HEK293 (cell line): ENCODE measurements around the gene TGM5.
"Not testable (repeated sequence)": the region's sequence is repeated elsewhere in the genome, so short reads cannot be mapped to it uniquely, and the experiment has no call there.

Experiments used
- CTCF ChIA-PET: fragments of 350-600 bp; formaldehyde crosslinking; extraction: SDS; loops from one replicate; lab custom pipeline; 2021; ENCODE audit warnings: antibody characterized with exemption; lab: Yijun Ruan, JAX
- POLR2A ChIA-PET: fragments of 300-600 bp; formaldehyde crosslinking; extraction: SDS; loops from one replicate; lab custom pipeline; 2020; ENCODE audit warnings: antibody characterized with exemption, inconsistent platforms; lab: Yijun Ruan, JAX
- H3K27ac ChIP-seq: fragments of 200-500 bp; sonication (Bioruptor generic); 2 replicates; pipeline ENCODE4 v1.5.1; 2014; ENCODE audit warnings: low read depth, low read length, control low read depth, inconsistent platforms; ENCODE audit errors: extremely low read depth
- H3K36me3 ChIP-seq, 2 experiments: fragments of 200-500 bp in 1 of 2; sonication (Bioruptor generic) in 1 of 2; 1 replicate in 1 of 2; 2 replicates in 1 of 2; pipeline ENCODE4 v1.5.1; 2014 to 2017; ENCODE audit warnings: inconsistent platforms in 2 of 2, low read length in 2 of 2; ENCODE audit not compliant: control insufficient read depth in 2 of 2, insufficient read depth in 1 of 2
- H3K4me1 ChIP-seq: fragments of 200-500 bp; sonication (Bioruptor generic); 2 replicates; pipeline ENCODE4 v1.5.1; 2014; ENCODE audit warnings: mild to moderate bottlenecking, low read length, inconsistent platforms; ENCODE audit not compliant: control insufficient read depth, insufficient read depth
- H3K4me3 ChIP-seq: 2 replicates; pipeline ENCODE4 v1.5.1; 2011; ENCODE audit warnings: low read depth, mild to moderate bottlenecking, control low read depth, low read length, moderate library complexity
- H3K9me3 ChIP-seq: fragments of 200-500 bp; sonication (Bioruptor generic); 2 replicates; pipeline ENCODE4 v1.5.1; 2014; ENCODE audit warnings: low read depth, low read length, inconsistent platforms; ENCODE audit not compliant: control insufficient read depth, insufficient read depth
- IKZF3 ChIP-seq: fragments of 450-650 bp; IDR thresholded peaks from 2 replicates; pipeline ENCODE4 v1.5.0; 2018; ENCODE audit warnings: missing biosample characterization, mild to moderate bottlenecking, missing genetic modification characterization, moderate library complexity
- KLF16 ChIP-seq: fragments of 450-650 bp; formaldehyde crosslinking; IDR thresholded peaks from 2 replicates; pipeline ENCODE4 v1.5.1; 2017; ENCODE audit warnings: missing biosample characterization, missing genetic modification characterization
- OSR2 ChIP-seq: fragments of 450-650 bp; formaldehyde crosslinking; IDR thresholded peaks from 2 replicates; pipeline ENCODE4 v1.5.1; 2016; ENCODE audit warnings: missing biosample characterization, missing genetic modification characterization
- ZBTB17 ChIP-seq: fragments of 450-650 bp; formaldehyde crosslinking; IDR thresholded peaks from 2 replicates; pipeline ENCODE4 v1.5.1; 2016; ENCODE audit warnings: missing biosample characterization, missing genetic modification characterization
- ZBTB21 ChIP-seq: fragments of 450-650 bp; formaldehyde crosslinking; IDR thresholded peaks from 2 replicates; pipeline ENCODE4 v1.5.1; 2017; ENCODE audit warnings: missing biosample characterization, missing genetic modification characterization
- ZBTB7A ChIP-seq: fragments of 450-650 bp; formaldehyde crosslinking; IDR thresholded peaks from 2 replicates; pipeline ENCODE4 v1.5.1; 2016; ENCODE audit warnings: low read depth, missing biosample characterization, missing genetic modification characterization
- ZNF169 ChIP-seq: fragments of 450-650 bp; formaldehyde crosslinking; IDR thresholded peaks from 2 replicates; pipeline ENCODE4 v1.5.1; 2016; ENCODE audit warnings: missing biosample characterization, missing genetic modification characterization
- ZNF24 ChIP-seq: fragments of 450-650 bp; formaldehyde crosslinking; IDR thresholded peaks from 2 replicates; pipeline ENCODE4 v1.5.1; 2016; ENCODE audit warnings: missing biosample characterization, missing genetic modification characterization
- ZNF248 ChIP-seq: fragments of 450-650 bp; formaldehyde crosslinking; IDR thresholded peaks from 2 replicates; pipeline ENCODE4 v1.5.1; 2017; ENCODE audit warnings: missing biosample characterization, missing genetic modification characterization
- ZNF416 ChIP-seq: fragments of 450-650 bp; formaldehyde crosslinking; IDR thresholded peaks from 2 replicates; pipeline ENCODE4 v1.5.1; 2016; ENCODE audit warnings: missing biosample characterization, missing genetic modification characterization
- ZNF488 ChIP-seq: fragments of 450-650 bp; formaldehyde crosslinking; IDR thresholded peaks from 2 replicates; pipeline ENCODE4 v1.5.1; 2016; ENCODE audit warnings: missing biosample characterization, missing genetic modification characterization
- ZNF518A ChIP-seq: fragments of 450-650 bp; formaldehyde crosslinking; conservative IDR thresholded peaks from 2 replicates; pipeline ENCODE4 v1.5.1; 2016; ENCODE audit warnings: low read depth, missing biosample characterization, missing genetic modification characterization
- ZNF549 ChIP-seq: fragments of 450-650 bp; IDR thresholded peaks from 2 replicates; pipeline ENCODE4 v1.5.1; 2018; ENCODE audit warnings: missing biosample characterization, missing genetic modification characterization, mild to moderate bottlenecking, inconsistent platforms, moderate library complexity
- ZNF585B ChIP-seq: fragments of 450-650 bp; formaldehyde crosslinking; IDR thresholded peaks from 2 replicates; pipeline ENCODE4 v1.5.1; 2016; ENCODE audit warnings: missing biosample characterization, missing genetic modification characterization
- ZNF610 ChIP-seq: fragments of 450-650 bp; formaldehyde crosslinking; IDR thresholded peaks from 2 replicates; pipeline ENCODE4 v1.5.1; 2016; ENCODE audit warnings: missing biosample characterization, missing genetic modification characterization, borderline replicate concordance
- ZSCAN23 ChIP-seq: fragments of 450-650 bp; formaldehyde crosslinking; IDR thresholded peaks from 2 replicates; pipeline ENCODE4 v1.5.1; 2016; ENCODE audit warnings: missing biosample characterization, missing genetic modification characterization
- ZSCAN4 ChIP-seq: fragments of 450-650 bp; formaldehyde crosslinking; IDR thresholded peaks from 2 replicates; pipeline ENCODE4 v1.5.1; 2017; ENCODE audit warnings: missing biosample characterization, missing genetic modification characterization
- TF ChIP-seq, protein P1 (sequence below): IDR thresholded peaks from 2 replicates; pipeline ENCODE4 v1.6.1; 2011; ENCODE audit warnings: mild to moderate bottlenecking, low read depth, low read length, borderline replicate concordance
- TF ChIP-seq, protein P2 (sequence below): fragments of 450-650 bp; formaldehyde crosslinking; IDR thresholded peaks from 2 replicates; pipeline ENCODE4 v1.5.1; 2016; ENCODE audit warnings: missing biosample characterization, missing genetic modification characterization
- TF ChIP-seq, protein P3 (sequence below): fragments of 450-650 bp; formaldehyde crosslinking; IDR thresholded peaks from 2 replicates; pipeline ENCODE4 v1.5.1; 2016; ENCODE audit warnings: missing biosample characterization, missing genetic modification characterization

TGM5 gene

GRCh38 chr15:43198556-43198955 lies 68.2 kb downstream of the TGM5 start:
- POLR2A ChIA-PET, H3K27ac ChIP-seq, H3K9me3 ChIP-seq, H3K4me3 ChIP-seq, H3K4me1 ChIP-seq: not testable (repeated sequence)
- H3K36me3 ChIP-seq = peaks cover 7 to 31% of the 10 kb centered on the region in 2 experiments; a peak in 2 of 3 replicates
- CTCF ChIA-PET = interaction anchor here (0.6 kb wide), 1 partner anchor 484 kb away, joined by 3 read pairs; no protein-coding TSS in a partner anchor
- peak; percentile 87 for TF ChIP-seq ZNF585B

DNA sequence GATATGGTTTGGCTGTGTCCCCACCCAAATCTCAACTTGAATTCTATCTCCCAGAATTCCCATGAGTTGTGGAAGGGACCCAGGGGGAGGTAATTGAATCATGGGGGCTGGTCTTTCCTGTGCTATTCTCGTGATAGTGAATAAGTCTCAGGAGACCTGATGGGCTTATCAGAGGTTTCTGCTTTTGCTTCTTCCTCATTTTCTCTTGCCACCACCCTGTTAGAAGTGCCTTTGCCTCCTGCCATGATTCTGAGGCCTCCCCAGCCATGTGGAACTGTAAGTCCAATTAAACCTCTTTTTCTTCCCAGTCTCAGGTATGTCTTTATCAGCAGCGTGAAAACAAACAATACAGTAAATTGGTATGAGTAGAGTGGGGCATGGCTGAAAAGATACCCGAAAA lies 69.0 kb downstream of the TGM5 start:
- H3K9me3 ChIP-seq, POLR2A ChIA-PET, H3K27ac ChIP-seq, H3K4me3 ChIP-seq, H3K4me1 ChIP-seq: not testable (repeated sequence)
- CTCF ChIA-PET = interaction anchor here (0.6 kb wide), 2 partner anchors 24 to 483 kb away, joined by 3 to 7 read pairs; no protein-coding TSS in a partner anchor
- H3K36me3 ChIP-seq = peaks cover 15 to 38% of the 10 kb centered on the region in 2 experiments

- Histone ChIP-seq H3K36me3 (peaks cover 16 to 47% of the 10 kb centered on the region in 2 experiments), H3K4me1 (no peaks in the 10 kb centered on the region), H3K27ac (no peak overlapping the region), H3K9me3 (no peaks in the 10 kb centered on the region), H3K4me3 (no peak overlapping the region)
- ChIA-PET CTCF (interaction anchor here (0.6 to 7.1 kb wide), 3 partner anchors 7 to 25 kb away, joined by 4 to 38 read pairs (median 7); no protein-coding TSS in a partner anchor), POLR2A (no interaction called here)
- TF ChIP-seq, protein P1, sequence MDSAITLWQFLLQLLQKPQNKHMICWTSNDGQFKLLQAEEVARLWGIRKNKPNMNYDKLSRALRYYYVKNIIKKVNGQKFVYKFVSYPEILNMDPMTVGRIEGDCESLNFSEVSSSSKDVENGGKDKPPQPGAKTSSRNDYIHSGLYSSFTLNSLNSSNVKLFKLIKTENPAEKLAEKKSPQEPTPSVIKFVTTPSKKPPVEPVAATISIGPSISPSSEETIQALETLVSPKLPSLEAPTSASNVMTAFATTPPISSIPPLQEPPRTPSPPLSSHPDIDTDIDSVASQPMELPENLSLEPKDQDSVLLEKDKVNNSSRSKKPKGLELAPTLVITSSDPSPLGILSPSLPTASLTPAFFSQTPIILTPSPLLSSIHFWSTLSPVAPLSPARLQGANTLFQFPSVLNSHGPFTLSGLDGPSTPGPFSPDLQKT = no peak
- TF ChIP-seq ZNF416 (tag by site-specific recombination) = no peak
- TF ChIP-seq ZNF549 (tag by site-specific recombination) = no peak
- TF ChIP-seq ZNF248 (tag by site-specific recombination) = no peak
- TF ChIP-seq ZNF24 (tag by site-specific recombination) = no peak
- TF ChIP-seq ZNF610 (tag by site-specific recombination) = no peak
- TF ChIP-seq ZNF518A (tag by site-specific recombination) = no peak
- TF ChIP-seq ZBTB21 = no peak
- no peak for TF ChIP-seq ZSCAN4 (tag by site-specific recombination)
- no peak for TF ChIP-seq ZBTB17 (tag by site-specific recombination)
- TF ChIP-seq ZNF488 (tag by site-specific recombination) = no peak
- TF ChIP-seq, protein P2, sequence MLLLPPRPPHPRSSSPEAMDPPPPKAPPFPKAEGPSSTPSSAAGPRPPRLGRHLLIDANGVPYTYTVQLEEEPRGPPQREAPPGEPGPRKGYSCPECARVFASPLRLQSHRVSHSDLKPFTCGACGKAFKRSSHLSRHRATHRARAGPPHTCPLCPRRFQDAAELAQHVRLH (tag by site-specific recombination) = no peak
- no peak for TF ChIP-seq OSR2 (tag by site-specific recombination)
- no peak for TF ChIP-seq KLF16 (tag by site-specific recombination)
- TF ChIP-seq IKZF3 (tag by site-specific recombination) = no peak
- TF ChIP-seq ZNF169 (tag by site-specific recombination) = no peak
- TF ChIP-seq ZBTB7A (tag by site-specific recombination) = no peak
- TF ChIP-seq, protein P3, sequence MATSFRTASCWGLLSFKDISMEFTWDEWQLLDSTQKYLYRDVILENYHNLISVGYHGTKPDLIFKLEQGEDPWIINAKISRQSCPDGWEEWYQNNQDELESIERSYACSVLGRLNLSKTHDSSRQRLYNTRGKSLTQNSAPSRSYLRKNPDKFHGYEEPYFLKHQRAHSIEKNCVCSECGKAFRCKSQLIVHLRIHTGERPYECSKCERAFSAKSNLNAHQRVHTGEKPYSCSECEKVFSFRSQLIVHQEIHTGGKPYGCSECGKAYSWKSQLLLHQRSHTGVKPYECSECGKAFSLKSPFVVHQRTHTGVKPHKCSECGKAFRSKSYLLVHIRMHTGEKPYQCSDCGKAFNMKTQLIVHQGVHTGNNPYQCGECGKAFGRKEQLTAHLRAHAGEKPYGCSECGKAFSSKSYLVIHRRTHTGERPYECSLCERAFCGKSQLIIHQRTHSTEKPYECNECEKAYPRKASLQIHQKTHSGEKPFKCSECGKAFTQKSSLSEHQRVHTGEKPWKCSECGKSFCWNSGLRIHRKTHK = no peak
- TF ChIP-seq ZSCAN23 (tag by site-specific recombination) = no peak
Observed at GRCh38 chr15:43196760-43197548, 69.8 kb downstream of the TGM5 start.
